Gastrocnemius medialis (tissue), 4 donors: ENCODE measurements around the gene TXNDC8. TPM values are rescaled to one million over a fixed set of nuclear protein-coding genes. Genes with fewer than 3 reads are reported as not detected.
A peak's percentile ranks its signal among the peaks of the same experiment; 100 is the strongest.

Experiments used
- ATAC-seq, 2 donors: fragments of 150-250 bp; one replicate each; pipeline ENCODE4 v1.9.1; 2016
- DNase-seq, 2 donors: peaks; one replicate each; pipeline ENCODE4 v3.0.0-alpha.2; 2019
- H3K27ac ChIP-seq, 4 donors: fragments of 200-600 bp; sonication (generic); 1 replicate in 1 of 4; 2 replicates in 3 of 4; pipeline ENCODE4 v1.5.1; 2016 to 2018; ENCODE audit warnings: mild to moderate bottlenecking in 2 of 4, moderate library complexity in 1 of 4
- H3K27me3 ChIP-seq, 3 donors: fragments of 200-600 bp; sonication (generic) in 2 of 3; 1 replicate in 1 of 3; 2 replicates in 2 of 3; pipeline versions ENCODE4 v1.5.1 to v1.6.0; 2016 to 2019; ENCODE audit warnings: mild to moderate bottlenecking in 1 of 3, moderate library complexity in 1 of 3
- H3K36me3 ChIP-seq, 2 donors: fragments of 200-600 bp; sonication (generic) in 1 of 2; one replicate each; pipeline ENCODE4 v1.5.1; 2017 to 2018
- H3K4me1 ChIP-seq, 2 donors: fragments of 200-600 bp; sonication (generic) in 1 of 2; one replicate each; pipeline ENCODE4 v1.5.1; 2016 to 2017; ENCODE audit warnings: mild to moderate bottlenecking in 2 of 2
- H3K4me3 ChIP-seq, 4 donors: fragments of 200-600 bp; sonication (generic) in 3 of 4; 1 replicate in 1 of 4; 2 replicates in 3 of 4; pipeline ENCODE4 v1.5.1; 2016 to 2019; ENCODE audit warnings: mild to moderate bottlenecking in 2 of 4
- H3K9me3 ChIP-seq, 3 donors: fragments of 200-600 bp; sonication (generic) in 2 of 3; 1 replicate in 1 of 3; 2 replicates in 2 of 3; pipeline ENCODE4 v1.5.1; 2016 to 2019
- POLR2A ChIP-seq, 2 donors: fragments of 450-650 bp; IDR thresholded peaks; one replicate each; pipeline ENCODE4 v1.6.1; 2017; ENCODE audit warnings: antibody characterized with exemption in 2 of 2, mild to moderate bottlenecking in 2 of 2, moderate library complexity in 2 of 2
- in situ Hi-C, 4 donors: fragments of 200-750 bp; cut with MboI; loops; one replicate each; pipeline versions ENCODE4 v1.15.0 to v1.8.0; 2017; ENCODE audit warnings: low sequenced_read_pairs in 4 of 4
- intact Hi-C: fragments of 100-400 bp; cut with DNase I; formaldehyde crosslinking; loops from one replicate; pipeline ENCODE4 v1.15.1; 2023; ENCODE audit warnings: low total_unique reads
- total RNA-seq, 4 donors: library from RNA; depleted of rRNA; stranded (reverse); fragments of >200 nt; gene quantifications; one replicate each; pipeline versions ENCODE4 v1.1.0 to v1.2.3, GENCODE V29; 2016
- TF ChIP-seq, protein P1 (sequence below), 5 experiments: fragments of 450-650 bp in 3 of 5; fragments of 200-600 bp in 2 of 5; sonication (generic) in 2 of 5; IDR thresholded peaks in 4 of 5; conservative IDR thresholded peaks in 1 of 5; 1 replicate in 4 of 5; 2 replicates in 1 of 5; pipeline ENCODE4 v1.5.1; 2016 to 2019; ENCODE audit warnings: antibody characterized with exemption in 5 of 5, mild to moderate bottlenecking in 3 of 5, moderate library complexity in 3 of 5

Gene TXNDC8
- total RNA-seq, 4 donors from 2014 or later, result not detected

DNA sequence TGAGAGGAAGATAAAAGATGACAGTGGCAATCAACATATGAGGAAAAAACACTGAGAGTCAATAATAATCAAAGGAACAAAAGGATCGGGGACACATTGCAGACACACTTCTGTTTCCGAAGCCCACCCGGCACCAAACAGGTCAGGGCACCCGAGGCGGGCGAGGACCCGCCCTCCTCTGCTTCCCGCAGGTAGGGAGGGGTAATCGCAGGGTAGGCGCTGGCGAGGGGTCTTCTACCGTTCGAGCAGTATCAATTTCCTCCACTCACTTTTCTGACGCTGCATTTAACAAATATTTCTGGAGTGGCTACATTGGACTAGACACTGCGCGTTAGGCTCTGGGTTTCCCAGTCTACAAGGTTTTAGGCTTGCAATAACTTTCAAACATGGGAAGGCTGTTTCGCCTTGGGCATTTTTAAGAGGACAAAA is 82.6 kb downstream of the TXNDC8 start:
- in situ Hi-C loops (no loop called here), intact Hi-C loops (no loop called here)
- no peak for DNase-seq
- no peak for TF ChIP-seq POLR2A (IDR thresholded peaks at IDR 0.05)
- TF ChIP-seq, protein P1, sequence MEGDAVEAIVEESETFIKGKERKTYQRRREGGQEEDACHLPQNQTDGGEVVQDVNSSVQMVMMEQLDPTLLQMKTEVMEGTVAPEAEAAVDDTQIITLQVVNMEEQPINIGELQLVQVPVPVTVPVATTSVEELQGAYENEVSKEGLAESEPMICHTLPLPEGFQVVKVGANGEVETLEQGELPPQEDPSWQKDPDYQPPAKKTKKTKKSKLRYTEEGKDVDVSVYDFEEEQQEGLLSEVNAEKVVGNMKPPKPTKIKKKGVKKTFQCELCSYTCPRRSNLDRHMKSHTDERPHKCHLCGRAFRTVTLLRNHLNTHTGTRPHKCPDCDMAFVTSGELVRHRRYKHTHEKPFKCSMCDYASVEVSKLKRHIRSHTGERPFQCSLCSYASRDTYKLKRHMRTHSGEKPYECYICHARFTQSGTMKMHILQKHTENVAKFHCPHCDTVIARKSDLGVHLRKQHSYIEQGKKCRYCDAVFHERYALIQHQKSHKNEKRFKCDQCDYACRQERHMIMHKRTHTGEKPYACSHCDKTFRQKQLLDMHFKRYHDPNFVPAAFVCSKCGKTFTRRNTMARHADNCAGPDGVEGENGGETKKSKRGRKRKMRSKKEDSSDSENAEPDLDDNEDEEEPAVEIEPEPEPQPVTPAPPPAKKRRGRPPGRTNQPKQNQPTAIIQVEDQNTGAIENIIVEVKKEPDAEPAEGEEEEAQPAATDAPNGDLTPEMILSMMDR (IDR thresholded peaks at IDR 0.05 in 4 of 5, conservative IDR thresholded peaks at IDR 0.05 in 1 of 5), result no peak
- H3K27ac ChIP-seq, result peak overlapping the region; percentile 87 to 92 (median 90)
- H3K27me3 ChIP-seq, result no peaks in the 10 kb centered on the region
- H3K9me3 ChIP-seq, result no peaks in the 10 kb centered on the region
- no peak for ATAC-seq
- H3K4me3 ChIP-seq, result peak overlapping the region; percentile 73 to 85 (median 79)
- peaks cover 0 to 6% of the 10 kb centered on the region in 2 donors for H3K36me3 ChIP-seq
- H3K4me1 ChIP-seq, result peaks cover 7 to 15% of the 10 kb centered on the region in 2 donors

DNA sequence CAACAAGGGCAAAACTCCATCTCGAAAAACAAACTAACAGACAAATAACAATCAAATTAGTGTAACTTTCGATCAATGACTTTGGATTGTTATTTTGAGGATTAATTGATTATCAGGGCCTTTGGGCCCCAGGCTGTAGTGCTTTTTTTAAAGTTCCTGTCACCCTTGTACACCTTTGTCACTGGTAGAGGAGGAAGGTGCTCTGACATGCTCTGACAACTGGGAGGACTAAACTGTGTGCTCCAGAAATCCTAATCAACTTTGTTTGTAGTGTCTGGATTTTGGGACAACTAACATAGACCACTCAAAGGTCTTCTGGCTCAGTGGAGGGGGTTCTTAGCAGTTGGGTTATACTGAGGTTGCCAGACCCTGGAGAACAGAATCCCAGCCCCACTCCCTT is 83.2 kb downstream of the TXNDC8 start:
- Histone ChIP-seq H3K4me1 (peaks cover 7 to 15% of the 10 kb centered on the region in 2 donors), H3K27me3 (no peaks in the 10 kb centered on the region), H3K9me3 (no peaks in the 10 kb centered on the region), H3K4me3 (peak overlapping the region; percentile 73 to 85 (median 79)), H3K36me3 (peaks cover 0 to 11% of the 10 kb centered on the region in 2 donors), H3K27ac (peak overlapping the region in 3 of 4 donors; percentile 87 to 91 (median 89))
- DNase-seq, result no peak
- ATAC-seq, result no peak
- intact Hi-C loops (no loop called here), in situ Hi-C loops (no loop called here)
- TF ChIP-seq, protein P1 (IDR thresholded peaks at IDR 0.05 in 4 of 5, conservative IDR thresholded peaks at IDR 0.05 in 1 of 5), result no peak
- no peak for TF ChIP-seq POLR2A (IDR thresholded peaks at IDR 0.05)

Other genes with a start within 250 kb of the TXNDC8 start
- gene C9orf152, start 129.7 kb downstream of the TXNDC8 start, total RNA-seq, result not detected
- 100 to 1,000 TPM in 1 of 4 donors, 10 to 100 TPM in 3; 44.9 to 130 (median 58.5) TPM for gene TXN, start 81.4 kb downstream of the TXNDC8 start, total RNA-seq
- gene SVEP1, start 241.9 kb upstream of the TXNDC8 start, total RNA-seq, result 10 to 100 TPM in 1 of 4 donors, 1 to 10 TPM in 3; 3.8 to 10.3 (median 6.5) TPM